ENCODE measurements around the gene CAMKMT. TPM values are rescaled to one million over a fixed set of nuclear protein-coding genes. Genes with fewer than 3 reads are reported as not detected.

Gene CAMKMT
- total RNA-seq, 2 donors from 2014 or later = 12.0 to 12.6 TPM

DNA sequence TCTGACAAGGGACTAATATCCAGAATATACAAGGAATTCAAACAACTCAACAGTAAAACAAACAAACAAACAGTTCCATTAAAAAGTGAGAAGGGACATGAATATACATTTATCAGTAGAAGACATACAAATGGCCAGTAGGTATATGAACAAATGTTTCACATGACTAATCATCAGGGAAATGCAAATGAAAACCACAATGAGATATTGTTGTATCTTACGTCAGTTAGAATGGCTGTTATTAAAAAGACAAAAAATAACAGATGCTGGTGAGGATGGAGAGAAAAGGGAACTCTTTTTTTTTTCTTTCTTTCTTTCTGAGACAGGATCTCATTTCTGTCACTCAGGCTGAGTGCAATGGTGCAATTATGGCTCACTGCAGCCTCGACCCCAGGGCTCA, 175.5 kb downstream of the CAMKMT start:
- no peak for DNase-seq (ENCODE audit: low spot score)
- intact Hi-C loops (cut with DNase I) = no loop called here

DNA sequence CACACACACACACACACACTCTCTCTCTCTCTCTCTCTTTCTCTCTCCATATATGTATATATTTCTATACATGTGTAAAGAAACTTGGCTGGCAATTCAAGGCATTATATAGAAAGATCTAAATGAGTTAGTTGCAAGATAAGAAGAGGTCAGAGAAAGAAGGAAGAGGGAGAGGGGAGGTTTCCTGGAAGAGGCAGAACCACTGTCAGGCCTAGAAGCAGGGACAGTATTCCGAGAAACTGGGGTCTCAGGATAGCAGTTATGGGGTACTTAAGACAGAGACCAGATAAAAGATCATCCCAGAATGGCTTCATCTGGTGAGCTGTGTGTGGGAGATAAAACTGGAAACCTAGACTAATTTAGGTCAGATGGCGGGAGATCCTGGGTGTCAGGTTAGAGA, 180.8 kb downstream of the CAMKMT start:
- no peak for DNase-seq (ENCODE audit: low spot score)
- intact Hi-C loops (cut with DNase I) = no loop called here

DNA sequence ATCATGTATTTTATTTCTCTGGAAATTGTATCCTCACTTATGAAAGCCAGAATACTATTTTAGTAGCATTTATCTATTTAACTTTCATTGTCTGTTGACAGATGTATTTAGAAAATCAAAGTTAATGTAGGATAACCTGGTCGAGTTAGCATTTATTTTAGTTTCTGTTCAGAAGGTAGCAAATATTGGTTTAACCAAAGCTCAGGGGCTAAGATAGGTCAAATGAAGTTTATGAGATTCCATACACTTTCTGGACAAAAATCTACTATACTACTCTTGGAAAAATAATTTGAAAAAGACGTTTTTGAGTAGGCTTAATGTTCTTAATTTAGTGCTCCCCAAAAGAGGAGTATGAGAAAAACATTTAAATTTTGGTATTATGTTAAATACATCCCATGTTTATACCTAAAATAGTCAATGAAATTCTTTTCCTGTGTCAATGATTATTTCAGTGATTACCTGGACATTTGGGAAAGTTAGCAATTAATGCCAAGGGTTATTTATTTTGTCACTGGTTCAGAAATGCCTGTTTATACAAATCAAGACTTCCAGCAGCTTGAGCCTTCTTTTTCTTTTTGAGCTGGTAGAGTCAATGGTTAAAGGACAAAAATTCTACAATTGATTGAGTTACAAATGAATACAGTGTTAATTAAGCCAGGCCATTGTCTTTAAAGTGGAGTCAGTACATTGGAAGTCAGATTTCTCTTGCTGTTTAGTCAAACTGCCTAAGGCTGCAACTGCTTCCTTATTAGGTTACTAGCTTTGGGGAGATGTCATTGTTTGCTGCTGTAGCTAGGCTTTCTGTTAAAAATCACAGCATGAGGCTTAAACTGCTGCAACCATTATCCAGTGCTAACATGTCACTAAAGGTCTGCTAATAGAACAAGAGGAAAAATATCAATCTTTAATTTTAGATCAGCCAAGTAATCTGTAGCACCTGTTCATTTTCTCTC, 182.3 kb downstream of the CAMKMT start:
- intact Hi-C loops (cut with DNase I) = no loop called here
- DNase-seq (ENCODE audit: low spot score) = no peak

DNA sequence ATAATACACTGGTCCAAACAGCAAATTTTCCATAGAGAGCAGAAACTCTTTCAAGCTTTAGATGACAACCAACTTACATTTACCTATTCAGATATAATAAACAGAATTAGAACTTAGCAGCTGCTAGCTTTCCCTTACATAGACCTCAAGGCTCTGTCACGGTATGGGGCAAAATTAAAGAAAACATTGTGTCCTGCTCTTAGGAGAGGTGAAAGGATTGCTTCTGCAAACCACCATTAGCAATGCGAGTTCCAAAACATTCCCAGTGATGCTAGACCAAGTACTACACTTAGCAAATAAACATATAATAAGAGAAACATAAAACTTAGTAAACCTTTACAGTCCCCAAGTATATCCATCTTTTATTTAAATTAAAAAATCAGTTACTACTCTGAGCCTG, 183.3 kb downstream of the CAMKMT start:
- intact Hi-C loops (cut with DNase I) = no loop called here
- no peak for DNase-seq (ENCODE audit: low spot score)

DNA sequence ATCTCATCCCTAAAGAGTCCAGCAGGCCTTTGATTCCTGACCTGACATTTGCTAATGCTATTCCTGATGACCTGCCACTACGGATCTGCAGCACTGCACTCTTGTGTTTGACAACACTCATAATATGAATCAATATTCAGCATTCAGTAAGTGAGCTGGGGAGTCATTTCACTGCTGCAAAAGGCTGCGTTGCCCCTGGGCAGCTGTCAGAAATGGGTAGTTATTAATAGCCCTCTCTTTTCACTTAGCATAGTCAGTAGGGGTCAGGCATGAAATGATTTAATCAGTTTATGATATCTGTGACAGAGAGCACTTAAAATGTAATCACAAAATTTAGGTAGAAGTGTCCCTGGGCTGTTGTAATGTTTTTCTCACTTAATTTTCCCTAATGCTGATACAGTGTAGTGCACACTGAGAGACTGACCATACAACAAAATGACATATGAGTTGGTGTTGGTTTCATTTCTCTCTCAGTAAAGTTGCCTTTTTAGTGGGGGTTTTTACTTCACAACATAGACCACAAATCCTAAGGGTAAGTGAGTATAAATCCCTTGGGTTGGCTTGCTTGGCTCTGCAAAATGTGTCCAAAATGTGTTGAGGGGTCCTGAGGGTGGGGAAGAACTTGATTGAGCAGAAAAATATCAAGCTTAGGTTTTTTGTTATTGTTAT, 184.8 kb downstream of the CAMKMT start:
- DNase-seq (ENCODE audit: low spot score) = no peak
- intact Hi-C loops (cut with DNase I) = no loop called here

DNA sequence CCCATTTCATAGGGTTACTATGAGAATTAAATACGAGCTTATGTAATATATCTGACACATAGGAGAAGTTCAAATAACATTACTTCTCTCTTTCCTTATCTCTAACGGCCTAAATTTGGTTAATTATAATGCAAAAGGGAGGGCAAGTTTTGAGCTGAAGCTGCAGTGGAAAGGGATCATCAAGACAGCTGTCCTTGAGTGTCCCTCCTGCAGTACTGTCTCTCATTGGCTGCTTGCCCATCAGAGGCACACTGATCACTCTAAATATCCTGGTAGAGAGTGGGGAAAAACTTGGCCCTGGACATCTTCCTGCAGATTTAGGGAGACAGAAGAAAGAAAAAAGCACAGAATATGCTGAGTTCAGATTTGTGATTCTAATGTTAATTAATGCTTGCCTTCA, 186.0 kb downstream of the CAMKMT start:
- DNase-seq (ENCODE audit: low spot score) = no peak
- intact Hi-C loops (cut with DNase I) = no loop called here

DNA sequence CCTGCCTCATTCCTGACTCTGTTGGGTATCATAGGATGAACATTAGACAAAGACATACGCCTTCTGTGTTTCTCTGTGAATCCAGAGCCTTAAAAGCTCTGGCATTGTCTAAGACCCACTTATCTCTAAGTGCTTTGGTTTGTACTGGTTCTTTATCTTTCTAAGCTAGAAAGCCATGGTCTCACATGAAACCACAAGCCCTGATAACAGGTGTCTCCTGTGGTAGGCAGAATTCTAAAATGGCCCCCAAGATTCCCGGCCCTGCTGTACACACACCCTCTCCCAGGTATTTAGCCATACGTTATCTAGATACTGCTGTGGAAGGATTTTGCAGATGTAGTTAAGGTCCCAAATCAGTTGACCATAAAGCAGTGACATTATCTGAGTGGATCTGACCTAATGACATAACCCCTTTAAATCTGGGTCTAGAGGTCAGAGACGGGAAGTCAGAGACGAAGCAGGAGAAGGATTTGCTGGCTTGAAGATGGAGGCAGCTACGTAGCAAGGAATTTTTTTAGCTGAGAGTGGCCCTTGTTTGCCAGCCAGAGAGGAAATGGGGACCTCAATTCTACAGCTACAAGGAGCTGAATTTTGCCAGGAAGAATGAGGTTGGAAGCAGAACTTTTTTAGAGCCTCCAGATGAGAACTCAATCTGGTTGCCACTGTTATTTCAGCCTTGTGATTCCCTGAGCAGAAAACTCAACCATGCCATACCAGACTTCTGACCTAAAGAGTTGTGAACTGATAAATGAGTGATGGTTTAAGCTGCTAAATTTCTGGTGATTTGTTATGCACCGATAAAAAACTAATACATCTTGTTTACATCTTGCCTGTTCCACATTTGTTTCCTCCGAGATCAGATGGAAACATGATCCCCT, 186.7 kb downstream of the CAMKMT start:
- intact Hi-C loops (cut with DNase I) = no loop called here
- no peak for DNase-seq (ENCODE audit: low spot score)

DNA sequence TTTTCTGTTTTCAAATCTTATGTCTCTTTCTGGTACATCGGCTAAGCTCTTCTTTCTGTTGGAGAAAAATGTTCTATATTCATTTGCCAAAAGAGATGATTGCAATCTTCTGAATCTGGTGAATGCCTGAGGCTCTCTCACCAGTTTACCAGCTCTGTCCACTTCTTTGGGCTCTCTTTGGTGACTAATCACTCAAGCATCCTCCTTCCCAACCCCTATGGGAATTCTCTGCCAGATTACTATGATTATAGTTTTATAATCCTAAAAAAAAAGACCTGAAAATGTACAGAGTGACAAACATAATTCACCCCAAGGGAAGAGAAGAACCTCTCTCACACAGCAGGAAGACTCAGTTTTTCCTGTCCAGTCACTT, 187.3 kb downstream of the CAMKMT start:
- no peak for DNase-seq (ENCODE audit: low spot score)
- intact Hi-C loops (cut with DNase I) = no loop called here

DNA sequence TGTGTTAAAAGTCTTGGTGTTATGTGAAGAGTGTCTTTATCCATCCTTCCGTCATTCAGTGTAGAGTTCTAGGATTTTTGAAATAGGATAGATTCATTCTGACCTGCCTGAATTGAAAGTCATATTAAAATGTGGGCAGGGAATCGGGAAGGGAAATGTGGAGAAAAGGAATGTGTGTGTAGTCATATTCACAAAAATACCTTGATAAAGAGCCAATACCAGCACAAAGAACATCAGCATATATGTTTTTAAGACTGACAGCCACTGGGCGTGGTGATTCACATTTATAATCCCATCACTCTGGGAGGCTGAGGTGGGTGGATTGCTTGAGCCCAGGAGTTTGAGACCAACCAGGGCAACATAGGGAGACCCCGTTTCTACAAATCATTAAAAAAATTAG, 188.1 kb downstream of the CAMKMT start:
- intact Hi-C loops (cut with DNase I) = no loop called here
- no peak for DNase-seq (ENCODE audit: low spot score)

DNA sequence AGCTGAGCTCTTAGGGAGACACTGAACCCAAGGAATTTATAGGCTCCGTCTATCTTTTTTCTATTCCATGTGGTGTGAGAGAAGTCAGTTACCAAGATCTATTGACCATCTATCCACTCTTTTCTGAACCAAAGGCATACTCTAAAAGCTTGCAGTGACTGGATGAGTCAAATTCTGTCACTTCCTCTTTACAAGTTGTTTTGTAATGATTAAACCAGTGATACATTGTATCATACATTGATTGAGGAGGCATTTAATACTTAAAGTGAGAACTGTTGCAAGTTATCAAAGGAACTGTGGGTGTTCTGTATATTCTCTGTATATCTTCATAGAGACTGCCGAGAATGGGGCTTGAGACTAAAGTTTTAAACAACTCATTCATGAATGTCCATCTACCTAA, 188.8 kb downstream of the CAMKMT start:
- DNase-seq (ENCODE audit: low spot score) = no peak

DNA sequence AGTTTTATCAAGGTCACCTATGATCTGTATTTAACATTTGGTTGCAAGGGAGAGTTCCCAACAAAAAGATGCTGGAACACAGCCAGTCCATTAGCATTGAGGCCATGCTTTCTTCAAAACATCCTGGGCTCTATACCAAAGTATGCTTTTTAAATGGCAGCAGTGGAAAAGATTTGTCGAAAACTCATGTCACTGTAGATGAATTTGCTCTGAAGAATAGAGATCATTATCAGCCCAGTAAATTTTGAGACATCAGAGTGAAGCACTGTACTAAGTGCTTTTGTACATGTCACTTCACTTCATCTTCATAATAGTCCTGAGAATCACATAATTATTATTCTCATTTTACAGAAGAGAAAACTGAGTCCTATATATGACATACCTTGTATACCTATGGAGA, 189.8 kb downstream of the CAMKMT start:
- intact Hi-C loops (cut with DNase I) = no loop called here
- DNase-seq (ENCODE audit: low spot score) = no peak

More for the DNA sequence above, 188.8 kb downstream of the CAMKMT start:
- intact Hi-C loops (cut with DNase I) = no loop called here

DNA sequence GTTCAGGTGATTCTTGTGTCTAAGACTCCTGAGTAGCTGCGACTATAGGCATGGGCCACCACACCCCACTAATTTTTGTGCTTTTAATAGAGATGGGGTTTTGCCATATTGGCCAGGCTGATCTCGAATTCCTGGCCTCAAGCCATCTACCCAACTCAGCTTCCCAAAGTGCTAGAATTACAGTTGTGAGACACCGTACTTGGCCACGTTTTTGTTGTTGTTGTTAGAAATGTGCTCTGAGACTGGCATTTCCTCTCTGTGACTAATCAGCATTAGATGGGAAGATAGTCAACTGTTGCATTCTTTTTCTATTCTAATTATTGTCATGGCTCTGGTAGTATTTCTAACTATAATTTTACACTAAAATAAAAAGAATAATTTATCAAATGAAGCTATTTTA, 191.7 kb downstream of the CAMKMT start:
- DNase-seq (ENCODE audit: low spot score) = no peak
- intact Hi-C loops (cut with DNase I) = no loop called here

DNA sequence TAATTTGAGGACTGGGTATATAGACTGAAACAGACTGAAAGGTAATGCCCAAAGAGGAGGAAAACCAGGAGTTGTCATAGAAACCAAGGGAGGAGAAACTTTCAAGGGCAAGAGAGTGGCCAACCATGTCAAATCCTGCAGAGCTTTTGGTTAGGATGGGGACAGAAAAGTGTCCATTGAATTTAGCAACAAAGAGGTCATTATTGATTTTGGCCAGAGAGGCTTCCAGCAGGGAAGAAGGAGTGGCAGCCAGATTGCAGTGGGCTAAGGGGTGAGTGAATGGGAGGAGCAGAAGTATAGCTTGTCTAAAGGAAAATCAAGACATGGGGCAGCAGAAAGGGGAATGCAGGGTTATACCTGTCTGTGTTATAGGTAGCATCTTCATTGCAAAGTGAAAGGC, 194.0 kb downstream of the CAMKMT start:
- no peak for DNase-seq (ENCODE audit: low spot score)
- intact Hi-C loops (cut with DNase I) = no loop called here

DNA sequence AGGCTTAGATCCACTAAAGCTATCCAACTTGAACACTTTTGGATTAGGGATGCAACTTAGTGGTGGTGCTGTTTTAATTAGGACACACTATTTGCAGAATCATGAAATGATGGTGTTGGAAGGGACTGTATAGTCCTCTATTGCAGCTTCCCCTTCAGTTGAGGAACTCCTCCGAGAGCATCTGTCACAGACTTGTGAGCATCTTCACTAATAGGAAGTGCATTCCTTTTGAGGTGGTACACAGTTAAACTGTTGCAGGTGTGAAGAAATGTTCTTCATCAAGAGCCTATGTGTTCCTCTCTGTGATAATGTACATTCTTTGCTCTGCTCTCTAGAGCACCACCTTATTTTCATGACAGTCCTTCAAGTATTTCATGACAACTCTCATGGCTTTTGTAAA, 197.4 kb downstream of the CAMKMT start:
- intact Hi-C loops (cut with DNase I) = no loop called here
- no peak for DNase-seq (ENCODE audit: low spot score)

DNA sequence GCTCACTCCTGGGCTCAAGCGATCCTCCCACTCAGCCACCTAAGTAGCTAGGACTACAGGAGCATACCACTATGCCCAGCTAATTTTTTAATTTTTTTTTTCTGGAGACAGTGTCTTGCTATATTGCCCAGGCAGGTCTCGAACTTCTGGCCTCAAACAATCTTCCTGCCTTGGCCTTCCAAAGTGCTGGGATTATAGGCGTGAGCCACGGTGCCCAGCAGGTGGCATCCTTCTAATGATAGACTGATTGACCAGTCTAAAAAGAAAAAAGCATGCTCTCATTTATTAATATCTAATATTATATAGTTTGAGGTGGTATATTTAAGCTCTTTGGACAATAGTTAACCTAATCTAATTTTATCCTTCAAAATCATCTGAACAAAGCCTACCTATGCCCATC, 198.6 kb downstream of the CAMKMT start:
- DNase-seq (ENCODE audit: low spot score) = no peak
- intact Hi-C loops (cut with DNase I) = no loop called here

DNA sequence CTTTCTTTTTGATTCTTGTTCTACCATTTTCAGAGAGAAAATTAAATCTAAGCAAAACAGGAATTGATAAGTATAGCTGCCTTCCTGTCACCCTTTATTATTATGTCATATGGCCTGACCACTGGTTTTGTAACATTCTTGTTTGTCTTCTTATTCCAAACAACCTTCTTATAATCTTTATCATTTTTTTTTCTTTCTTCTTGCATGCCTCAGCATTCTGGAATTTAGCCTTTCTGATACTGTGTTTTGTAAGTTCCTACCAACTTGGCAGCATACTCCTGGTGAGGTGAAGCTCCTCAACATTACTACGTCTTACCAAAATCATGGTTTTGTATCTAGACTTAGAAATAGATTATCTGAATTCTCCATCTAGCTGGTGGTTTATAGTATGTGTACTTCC, 199.2 kb downstream of the CAMKMT start:
- no peak for DNase-seq (ENCODE audit: low spot score)
- intact Hi-C loops (cut with DNase I) = no loop called here

DNA sequence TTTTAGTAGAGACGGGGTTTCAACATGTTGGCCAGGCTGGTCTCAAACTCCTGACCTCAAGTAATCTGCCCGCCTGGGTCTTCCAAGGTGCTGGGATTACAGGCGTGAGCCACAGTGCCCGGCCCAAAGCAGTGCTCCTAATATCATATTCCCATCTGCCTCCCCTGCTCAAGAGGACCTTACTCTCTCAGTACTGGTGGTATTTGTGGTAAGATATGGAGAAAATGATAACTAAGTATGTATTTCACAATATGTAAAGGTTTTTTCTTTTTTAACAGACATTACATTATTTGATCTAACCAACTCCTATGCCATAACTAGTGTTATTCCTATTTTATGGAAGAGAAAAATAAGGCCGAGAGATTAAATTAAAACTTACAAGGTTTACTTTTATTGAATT, 201.0 kb downstream of the CAMKMT start:
- intact Hi-C loops (cut with DNase I) = no loop called here
- DNase-seq (ENCODE audit: low spot score) = no peak

DNA sequence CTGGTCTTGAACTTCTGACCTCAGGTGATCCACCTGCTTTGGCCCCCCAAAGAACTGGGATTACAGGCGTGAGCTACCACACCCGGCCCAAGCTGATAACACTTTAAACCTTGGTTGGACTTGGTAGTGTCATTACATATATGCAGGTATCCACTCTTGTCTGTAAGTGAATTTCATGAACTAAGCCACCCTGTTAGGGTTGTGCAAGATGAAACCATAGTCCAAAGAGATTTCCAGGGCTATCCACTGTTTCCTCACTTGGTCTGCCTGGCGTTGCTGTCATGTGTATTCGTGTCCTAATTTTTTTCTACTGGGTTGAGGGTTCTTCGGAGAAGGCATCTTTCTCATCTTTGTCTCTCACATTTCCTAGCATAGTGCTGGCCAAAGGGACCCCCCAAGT, 203.0 kb downstream of the CAMKMT start:
- intact Hi-C loops (cut with DNase I) = no loop called here

DNA sequence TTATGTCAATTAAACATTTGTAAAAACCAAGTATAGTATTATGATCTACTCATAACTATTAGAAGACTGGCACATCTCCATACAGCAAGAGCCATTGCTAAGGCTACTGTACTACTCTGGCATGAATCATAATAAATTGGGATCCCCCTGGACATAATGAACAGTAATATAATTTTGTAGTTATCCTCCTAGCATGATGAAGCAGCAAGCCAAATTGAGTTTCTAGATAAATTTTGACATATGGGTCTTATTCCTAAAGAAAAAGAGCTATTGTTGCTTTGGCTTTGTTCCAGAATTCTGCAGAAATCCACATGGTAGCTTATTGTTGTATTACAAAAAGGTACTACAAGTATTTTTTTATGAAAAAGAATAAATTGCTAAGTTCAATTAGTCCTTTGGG, 204.3 kb downstream of the CAMKMT start:
- intact Hi-C loops (cut with DNase I) = no loop called here
- DNase-seq (ENCODE audit: low spot score) = no peak

More for the DNA sequence above, 203.0 kb downstream of the CAMKMT start:
- no peak for DNase-seq (ENCODE audit: low spot score)

DNA sequence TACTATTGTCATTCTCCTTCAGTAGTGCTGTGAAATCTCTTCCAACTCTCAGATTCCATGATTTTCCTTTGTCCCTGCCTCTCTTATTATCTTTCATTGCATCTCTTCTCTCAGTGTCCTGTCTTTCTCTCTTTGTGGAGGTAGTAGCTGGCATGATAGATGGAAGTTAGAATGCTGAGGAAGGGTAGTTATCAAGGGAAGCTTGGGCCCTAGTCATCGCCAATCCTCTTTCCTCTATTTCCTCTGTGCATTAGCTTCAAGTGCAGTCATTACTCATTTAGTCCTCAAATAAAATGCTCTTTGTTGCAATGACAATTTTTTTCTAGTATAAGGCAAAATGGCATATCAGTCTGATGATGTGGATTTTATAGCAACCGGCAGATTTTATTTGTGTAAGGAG, 207.7 kb downstream of the CAMKMT start:
- intact Hi-C loops (cut with DNase I) = no loop called here

More for the DNA sequence above, 207.7 kb downstream of the CAMKMT start:
- no peak for DNase-seq (ENCODE audit: low spot score)

Data from posterior vena cava (tissue), 2 donors.